GM19372 (cell line): Measurements from ENCODE around the gene NOS1AP.
"Not testable (repeated sequence)": the region's sequence is repeated elsewhere in the genome, so short reads cannot be mapped to it uniquely, and the experiment has no call there.

Experiments used
- ATAC-seq: cut with Tn5 transposase; IDR thresholded peaks from one replicate; pipeline ENCODE4 v1.9.1; 2021; ENCODE audit warnings: mild to moderate bottlenecking, low read depth, moderate library complexity; ENCODE audit not compliant: unreplicated experiment

NOS1AP gene

DNA sequence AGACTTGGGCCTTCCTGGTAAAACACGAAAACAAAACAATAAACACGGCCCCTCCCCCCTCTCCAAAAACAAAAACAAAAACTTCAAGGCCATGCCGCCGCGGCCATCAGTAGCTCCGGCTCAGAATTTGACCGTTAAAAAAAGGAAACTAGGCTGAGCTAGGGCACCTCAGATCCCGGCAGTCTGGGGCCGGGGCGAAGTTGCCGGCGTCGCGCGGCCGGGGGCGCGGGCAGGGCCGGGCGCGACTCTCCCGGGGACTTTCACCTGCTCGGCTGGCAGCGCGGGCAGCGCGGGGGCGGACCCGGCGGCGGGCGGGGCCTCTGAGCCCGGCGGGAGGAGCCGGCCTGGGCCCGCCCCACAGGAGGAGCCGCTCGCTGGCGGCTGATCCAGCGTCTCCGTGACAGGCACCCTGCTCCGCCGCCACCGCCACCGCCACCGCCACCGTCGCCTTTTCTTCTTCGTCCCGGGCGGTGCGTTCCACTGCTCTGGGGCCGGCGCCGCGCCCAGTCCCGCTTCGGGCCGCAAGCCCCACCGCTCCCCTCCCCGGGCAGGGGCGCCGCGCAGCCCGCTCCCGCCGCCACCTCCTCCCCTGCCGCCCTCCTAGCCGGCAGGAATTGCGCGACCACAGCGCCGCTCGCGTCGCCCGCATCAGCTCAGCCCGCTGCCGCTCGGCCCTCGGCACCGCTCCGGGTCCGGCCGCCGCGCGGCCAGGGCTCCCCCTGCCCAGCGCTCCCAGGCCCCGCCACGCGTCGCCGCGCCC is at the start of gene NOS1AP:
NOS1AP (plus strand) TSS at position 358 of the 760 bp plus-strand sequence. CDS start 487 bp downstream, outside the sequence.
- peak; percentile 97 for ATAC-seq

DNA sequence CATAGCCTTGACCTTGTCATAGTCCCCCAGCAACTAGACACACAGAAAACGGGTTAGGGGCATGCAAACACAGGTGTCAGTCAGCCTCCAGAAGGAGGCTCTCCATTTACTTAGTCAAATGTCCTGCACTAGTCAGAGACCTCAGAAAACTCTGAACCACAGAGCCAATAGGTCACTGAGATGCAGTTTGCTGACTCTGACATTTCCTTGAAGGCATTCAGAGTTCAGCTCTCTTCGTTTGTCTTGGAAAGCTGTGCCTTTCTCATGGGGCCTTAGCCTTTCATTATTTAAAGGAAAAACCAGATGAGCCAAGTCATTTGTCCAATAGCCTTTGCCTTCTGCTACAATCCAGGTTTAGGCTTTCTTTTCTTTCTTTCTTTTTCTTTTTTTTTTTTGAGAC is 49.3 kb upstream of the NOS1AP start:
- ATAC-seq = no peak

DNA sequence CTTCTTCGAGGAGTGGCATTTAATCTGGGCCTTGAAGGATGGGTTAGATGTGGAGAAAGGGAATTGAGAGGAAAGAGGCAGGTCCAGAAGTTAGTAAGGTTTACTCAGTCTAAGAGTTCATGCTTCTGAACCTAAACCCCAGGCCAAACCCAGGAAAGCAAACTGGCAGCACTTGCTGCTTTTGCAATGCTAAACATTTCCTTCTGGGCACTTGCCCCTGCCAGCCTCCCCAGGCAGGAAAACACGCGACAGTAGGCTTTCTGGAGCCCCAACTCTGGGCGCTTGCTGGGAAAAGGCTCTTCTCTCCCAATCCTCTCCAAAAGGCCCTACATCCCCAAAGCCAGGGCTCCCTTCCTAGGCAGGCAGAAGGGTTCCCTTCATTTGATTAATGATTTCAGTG is 48.4 kb upstream of the NOS1AP start:
- no peak for ATAC-seq

DNA sequence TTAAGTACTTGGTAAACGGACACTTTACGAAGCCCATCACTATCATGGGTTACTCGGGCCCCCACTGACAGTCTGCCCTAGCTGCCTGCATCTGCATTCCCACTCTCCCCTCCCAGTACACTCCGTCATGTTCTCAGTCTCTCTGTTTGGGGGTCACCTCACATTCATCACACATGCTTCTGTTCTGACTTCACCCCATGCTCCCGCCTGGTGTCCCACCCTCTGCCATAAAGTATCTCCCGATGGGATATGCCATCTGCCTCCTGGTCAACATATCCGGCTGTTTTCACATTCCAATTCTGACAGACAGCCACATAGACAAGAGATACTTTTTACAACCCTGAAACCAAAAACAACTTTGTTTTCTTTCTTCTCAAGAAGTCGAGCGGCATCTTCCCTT is 46.9 kb upstream of the NOS1AP start:
- no peak for ATAC-seq

DNA sequence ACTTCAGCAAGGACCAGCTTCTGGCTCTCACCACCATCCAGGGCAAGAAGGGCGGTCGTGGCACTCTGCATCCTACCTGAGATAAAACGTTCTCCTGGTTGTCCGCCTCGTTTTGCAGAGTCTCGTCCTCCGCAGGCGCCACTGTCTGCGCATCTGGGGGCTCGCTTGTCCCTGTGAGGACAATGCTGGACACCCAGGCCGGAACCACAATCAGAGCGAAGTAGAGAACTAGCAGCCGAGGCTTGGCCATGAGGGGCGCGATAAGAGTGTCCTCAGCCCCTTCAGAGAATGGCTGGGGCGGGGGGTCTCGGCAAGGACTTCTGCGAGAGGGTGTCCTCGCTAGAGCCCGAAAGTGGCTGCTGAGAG is 46.3 kb upstream of the NOS1AP start:
- no peak for ATAC-seq

DNA sequence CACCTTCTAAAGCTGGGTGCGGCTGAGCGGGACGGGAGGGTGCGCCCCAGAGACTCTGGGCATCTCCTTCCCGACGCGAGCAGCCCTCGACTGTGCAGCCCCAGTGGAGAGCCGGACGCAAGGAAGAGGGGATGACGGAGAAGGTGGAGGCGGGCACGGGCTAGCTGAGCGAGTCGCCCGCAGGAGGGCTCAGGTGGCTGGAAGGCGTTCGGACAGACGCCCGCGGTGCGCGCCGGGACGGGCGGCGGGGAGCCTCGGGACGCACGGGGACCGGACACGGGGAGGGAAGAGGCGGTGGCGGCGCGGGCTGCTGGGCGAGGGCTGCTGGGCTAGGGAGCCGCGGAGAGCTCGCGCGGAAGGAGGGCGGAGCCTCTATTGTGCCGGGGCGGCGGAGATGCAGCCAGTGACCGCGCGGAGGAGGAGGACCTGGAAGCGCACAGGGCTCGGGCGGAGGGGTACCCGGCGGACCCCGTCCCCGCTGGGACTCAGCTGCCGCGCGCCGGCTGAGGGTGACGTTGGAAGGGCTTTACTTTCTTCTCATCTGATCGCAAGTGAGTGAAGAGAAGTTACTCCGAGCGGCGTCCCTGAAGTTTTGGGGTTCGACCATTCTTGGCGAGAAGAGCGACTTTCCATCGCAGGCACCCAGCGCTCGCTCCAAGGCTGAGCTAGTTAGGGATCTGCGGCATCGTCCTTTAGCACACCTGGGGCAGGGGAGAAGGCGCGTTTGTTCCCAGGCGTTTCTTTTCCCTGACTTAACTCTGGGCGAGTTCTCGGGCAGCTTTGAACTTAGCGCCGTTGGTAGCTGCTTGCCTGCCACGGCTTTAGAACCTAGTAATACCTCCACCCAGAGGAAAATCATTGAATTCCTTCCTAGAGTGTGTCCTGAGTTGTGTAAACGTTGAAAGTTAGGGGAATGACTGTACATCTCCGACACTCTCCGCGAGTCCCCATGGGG is 45.7 kb upstream of the NOS1AP start, which contains the start of gene OLFML2B:
OLFML2B (minus strand) TSS at position 323 of the 955 bp plus-strand sequence. CDS start 439 bp downstream, outside the sequence.
- peak; percentile 85 for ATAC-seq

DNA sequence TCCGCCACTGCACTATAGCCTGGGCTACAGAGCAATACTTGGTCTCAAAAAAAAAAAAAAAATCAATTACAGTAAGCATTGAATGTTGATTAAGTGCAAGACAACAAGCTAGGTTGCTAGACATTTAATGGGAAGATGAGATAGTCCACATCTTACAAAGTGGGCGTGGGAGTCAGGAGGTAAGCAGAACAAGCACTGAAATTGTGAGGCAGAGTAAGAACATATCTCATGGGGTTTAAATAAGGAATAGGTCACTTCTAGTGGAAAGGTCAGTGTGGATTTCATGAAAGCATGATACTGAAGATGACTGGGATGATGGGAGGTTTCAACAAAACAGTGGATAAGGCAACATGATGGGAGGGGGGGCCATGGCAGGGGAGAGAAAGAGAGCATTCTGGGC is 44.0 kb upstream of the NOS1AP start:
- no peak for ATAC-seq

DNA sequence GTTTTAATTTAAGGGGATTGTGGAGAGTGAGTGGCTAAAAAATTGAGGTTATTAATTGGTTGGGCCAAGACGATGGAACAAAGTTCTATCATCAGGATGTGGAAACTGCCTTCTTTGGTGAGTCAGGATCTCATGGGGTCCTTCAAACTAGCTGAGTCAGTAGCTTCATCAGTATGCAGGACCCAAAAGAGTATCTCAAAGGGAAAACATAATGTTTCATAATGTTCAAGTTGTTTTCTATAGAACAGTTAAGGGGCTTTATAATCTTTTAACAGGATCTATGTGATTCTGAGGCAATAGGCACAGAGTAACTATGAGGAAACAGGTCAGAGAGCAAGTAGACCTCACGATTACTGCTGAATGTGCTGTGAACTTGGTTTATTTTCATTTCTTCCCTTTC is 42.6 kb upstream of the NOS1AP start:
- ATAC-seq = no peak

DNA sequence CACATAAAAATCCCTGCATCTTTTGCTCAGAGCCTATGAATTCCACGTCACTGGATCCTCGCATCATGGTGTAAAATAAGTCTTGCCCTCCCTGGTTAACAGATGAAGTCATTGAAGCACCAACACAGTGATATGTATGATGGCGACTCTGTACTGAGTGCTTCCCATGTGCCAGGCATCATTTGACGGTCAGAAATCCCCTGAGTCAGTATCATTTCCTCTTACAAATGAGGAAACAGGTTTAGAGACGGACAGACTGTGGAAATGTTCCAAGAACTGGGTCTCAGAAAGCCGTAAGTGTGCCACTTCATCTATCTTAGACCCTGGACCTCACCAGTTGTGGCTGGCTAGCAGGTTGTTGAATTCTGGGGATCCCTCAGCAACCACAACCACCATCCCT is 40.8 kb upstream of the NOS1AP start:
- no peak for ATAC-seq

DNA sequence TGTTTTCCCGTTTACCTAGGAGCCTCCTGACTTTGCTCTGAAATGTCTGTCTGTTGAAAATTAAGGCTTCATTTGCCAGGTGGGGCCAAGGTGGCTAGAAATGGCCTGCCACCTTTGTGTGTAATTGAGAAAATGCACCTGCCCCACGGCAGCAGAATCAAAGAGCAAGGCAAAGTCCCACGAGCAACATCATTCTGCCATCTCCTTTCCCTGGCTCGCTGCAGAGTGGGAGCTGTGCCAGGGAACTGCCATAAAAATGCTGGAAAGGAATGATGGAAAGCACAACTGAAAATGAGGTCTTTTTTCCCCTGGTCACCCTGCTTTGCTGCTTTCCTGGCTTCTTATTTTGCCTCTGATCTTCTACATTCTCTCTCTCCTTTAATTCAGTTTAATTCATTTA is 40.3 kb upstream of the NOS1AP start:
- ATAC-seq = no peak

DNA sequence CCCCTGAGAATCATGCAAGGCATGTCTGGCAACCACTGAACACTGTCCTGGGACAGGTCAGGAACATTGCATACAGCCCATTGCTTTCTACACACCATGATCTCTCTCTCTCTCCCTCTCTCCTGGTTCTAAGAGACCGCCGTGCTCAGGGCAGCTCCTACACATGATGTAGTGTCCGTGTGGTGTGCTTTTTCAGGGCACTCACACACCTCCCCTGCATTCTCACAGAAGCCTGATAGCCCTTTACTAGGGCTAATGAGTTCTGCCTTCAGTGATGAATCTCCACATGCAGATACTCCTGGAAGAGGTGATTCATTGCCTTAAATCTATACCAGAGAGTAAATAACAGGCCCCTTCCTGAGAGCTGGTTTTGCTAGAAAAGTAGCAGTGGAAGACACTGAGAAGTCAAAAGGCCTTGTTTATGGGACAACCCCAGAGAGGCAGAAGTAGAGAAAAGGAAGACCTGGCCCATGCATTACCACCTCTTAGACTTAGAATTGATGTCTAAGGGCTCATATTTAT is 38.7 kb upstream of the NOS1AP start:
- ATAC-seq = no peak

DNA sequence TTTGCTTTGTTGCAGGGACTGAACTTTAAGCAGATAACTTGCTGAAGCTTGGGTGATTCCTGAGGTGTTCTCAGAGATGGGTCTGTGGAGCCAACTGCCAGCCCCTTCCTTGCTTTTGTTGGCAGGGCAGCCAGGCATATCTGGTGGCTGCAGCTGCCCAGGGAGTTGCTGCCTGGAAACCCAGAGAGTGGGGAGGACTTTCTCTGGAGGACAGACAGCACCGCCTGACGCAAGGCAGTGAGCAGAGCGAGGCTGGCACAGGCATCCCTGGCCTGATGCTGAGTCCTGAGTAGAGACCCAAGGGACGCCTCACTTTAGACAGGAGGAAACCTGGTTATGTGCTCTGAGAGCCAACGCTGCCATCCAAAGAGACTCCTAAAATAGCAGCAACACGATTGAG is 36.1 kb upstream of the NOS1AP start:
- ATAC-seq = no peak

DNA sequence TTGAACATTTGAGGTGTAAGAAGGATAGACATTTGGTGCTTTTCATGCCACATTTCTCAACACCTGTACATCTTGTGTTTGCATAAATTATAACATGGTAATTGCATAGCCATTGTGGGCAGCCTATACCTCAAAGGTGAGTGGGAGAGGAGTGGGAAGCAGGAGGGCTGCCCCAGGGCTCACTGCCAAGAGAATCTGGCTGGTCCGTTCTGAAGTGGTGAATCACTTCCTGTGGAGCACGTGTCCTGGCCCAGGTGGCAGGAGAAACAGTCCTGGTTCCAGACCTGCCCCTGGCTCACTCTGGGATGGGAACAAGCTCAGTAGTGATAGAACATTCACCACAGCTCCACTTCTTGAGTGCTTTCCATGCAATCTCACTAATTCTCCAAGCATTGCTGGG is 34.2 kb upstream of the NOS1AP start:
- no peak for ATAC-seq

DNA sequence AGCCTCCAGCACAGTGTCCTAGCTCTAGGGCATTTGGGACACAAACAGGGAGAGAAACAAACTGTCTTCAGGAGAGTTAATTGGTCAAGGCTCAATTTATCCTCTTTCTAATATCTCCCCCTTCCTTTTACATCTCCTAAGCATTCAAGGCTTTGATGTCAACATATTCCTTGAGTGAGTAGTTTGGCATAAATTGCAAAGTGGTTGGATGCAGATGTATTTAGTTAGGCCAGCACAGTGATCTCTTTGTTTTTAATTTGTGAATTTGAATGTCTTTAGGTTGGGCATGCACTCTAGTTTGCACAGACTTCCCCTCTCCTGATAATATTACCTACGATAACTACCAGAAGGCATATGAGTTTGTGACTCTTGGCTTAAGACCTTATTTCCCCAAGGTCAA is 33.3 kb upstream of the NOS1AP start:
- ATAC-seq = no peak

DNA sequence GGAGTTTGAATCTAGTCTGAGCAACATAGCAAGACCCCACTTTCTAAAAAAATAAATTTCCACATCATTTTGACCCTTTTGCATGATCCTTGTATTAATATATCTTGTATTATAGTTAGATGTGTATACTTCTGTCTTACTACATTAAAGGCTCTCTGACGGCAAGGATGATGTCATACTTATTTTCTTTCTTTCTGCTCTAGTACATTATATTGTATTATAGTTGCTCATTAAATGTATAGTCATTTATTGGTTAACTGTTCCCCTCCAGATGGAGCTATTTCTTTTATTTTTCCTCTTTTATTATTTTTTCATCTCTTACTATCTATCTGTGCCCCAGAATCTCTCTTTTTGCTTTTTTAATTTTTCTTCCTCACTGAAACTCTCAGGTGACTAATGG is 30.9 kb upstream of the NOS1AP start:
- ATAC-seq = no peak

DNA sequence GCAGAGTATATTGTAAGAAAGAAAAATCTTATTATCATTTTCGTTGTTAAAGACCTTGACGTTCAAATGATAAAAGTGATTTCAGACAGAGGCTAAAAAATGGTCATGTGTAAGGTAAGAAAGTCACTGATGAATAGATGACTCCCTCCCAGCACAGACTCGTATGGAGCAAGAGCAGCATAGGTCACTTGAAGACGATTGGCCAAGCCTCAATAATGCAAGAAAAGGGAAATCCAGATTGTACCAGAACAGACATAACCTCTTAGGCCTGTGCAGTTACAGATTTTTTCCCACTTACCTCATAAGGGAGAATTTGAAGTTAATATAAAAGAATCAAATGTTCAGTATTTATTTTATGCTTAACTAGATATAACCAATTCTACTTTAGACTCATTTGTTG is 29.5 kb upstream of the NOS1AP start:
- ATAC-seq = no peak

DNA sequence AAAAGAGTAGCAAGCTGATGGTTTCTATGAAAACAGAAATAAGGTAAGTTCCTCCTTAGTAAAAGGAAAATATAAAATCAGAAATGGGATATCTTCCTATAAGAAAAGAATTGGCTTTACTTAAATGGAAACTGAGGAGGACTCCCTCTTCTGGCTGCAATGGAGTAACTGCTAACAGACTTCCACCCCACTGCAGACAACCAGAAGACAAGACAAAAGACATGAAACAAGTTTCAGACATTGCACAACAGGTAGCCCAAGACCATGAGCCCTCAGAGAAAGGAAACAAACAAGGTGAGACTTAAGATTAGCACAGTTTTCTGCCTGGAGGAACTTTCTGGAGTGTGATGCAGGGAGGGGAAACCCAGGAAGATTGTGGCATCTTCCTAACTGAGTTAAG is 28.8 kb upstream of the NOS1AP start:
- ATAC-seq = no peak

DNA sequence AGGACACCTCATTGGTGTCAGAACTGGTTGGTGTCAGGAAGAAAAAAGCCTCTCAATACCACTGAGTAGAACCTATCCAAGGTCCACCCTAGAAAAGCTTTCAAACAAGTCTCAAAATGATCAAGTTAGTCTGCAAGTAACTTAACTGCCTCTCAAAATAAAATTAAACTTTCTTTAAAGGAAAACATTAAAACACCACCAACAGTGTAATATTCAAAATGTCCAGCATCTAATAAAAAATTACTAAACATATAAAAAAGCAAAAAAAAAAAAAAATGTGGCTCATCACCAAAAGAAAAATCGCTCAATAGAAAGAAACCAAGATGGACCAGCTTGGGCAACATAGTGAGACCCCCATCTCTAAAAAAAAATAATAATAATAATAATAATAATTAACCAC is 27.1 kb upstream of the NOS1AP start:
- ATAC-seq = no peak

DNA sequence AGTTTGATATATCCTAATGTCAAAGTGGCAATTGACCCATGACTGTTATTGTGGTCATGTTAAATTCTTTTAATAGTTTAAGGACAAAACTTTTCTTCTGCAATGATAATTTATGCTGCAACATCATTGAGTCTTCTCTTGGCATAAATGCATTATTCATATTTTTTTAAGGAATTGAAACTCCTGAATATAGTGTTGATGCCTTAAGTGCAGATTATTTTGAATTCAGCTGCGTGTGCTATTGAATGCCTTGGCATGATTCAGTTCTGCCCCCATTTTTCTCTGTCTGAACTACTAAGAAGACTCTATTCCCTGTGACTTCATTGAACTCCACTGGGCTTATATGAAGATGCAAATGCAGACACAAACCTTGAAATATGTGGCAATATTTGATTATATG is 22.6 kb upstream of the NOS1AP start:
- no peak for ATAC-seq

DNA sequence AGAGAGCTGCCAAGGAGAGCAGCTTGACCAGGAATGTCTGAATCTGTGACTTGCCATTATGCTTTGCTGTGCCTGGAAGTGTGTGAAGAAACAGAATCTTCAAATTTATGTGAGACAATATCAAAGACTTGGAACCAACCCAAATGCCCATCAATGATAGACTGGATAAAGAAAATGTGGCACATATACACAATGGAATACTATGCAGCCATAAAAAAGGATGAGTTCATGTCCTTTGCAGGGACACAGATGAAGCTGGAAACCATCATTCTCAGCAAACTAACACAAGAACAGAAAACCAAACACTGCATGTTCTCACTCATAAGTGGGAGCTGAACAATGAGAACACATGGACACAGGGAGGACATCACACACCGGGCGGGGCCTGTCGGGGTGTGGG is 15.5 kb upstream of the NOS1AP start:
- ATAC-seq = not testable (repeated sequence)

DNA sequence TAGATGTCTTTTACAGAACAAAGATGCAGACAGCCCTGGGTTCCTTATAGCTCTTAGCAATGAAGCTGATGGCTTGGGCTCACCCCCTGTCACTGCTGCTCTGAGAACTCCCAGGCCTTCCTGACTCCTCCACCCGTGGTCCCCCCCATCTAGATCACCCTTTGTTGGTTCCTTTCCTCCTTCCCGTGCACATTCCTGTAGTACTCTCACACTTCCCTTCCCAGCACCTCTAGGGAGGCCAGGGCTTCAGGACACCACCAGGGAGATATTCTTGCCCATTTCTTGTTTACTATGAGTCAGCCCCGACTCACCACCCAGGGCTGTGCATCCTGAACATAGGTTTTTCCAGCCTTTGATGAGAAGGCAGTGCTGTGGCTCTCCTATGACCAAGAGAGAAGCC is 14.4 kb upstream of the NOS1AP start:
- no peak for ATAC-seq
